Measurements from ENCODE around the gene APMAP. TPM values are rescaled to one million over a fixed set of nuclear protein-coding genes. Genes with fewer than 3 reads are reported as not detected.

The APMAP gene
- total and polyA plus RNA-seq, 3 donors from 2014 or later: 92.3 to 135 (median 105) TPM

GRCh38 chr20:24918579-24919566 is 73.7 kb downstream of the APMAP start:
- no peak overlapping the region for H3K27ac ChIP-seq
- TF ChIP-seq CTCF (IDR thresholded peaks at IDR 0.05) (no peak), POLR2A (IDR thresholded peaks at IDR 0.05) (no peak)
- intact Hi-C loops (cut with DNase I; ENCODE audit: low total_unique reads): no loop called here

GRCh38 chr20:24917797-24918578 is 74.6 kb downstream of the APMAP start:
- Histone ChIP-seq H3K4me3 (peak overlapping the region; percentile 11 to 32), H3K27ac (no peak overlapping the region), H3K9me3 (no peaks in the 10 kb centered on the region), H3K36me3 (ENCODE audit: low read depth, missing control alignments) (no peaks in the 10 kb centered on the region), H3K4me1 (peaks cover 10% of the 10 kb centered on the region), H3K27me3 (no peaks in the 10 kb centered on the region)
- WGBS, 2 donors: 8 to 29% methylated on average over 5 to 34 of the region's 34 CpGs
- intact Hi-C loops (cut with DNase I; ENCODE audit: low total_unique reads): no loop called here
- TF ChIP-seq POLR2A (IDR thresholded peaks at IDR 0.05) (no peak), CTCF (IDR thresholded peaks at IDR 0.05) (peak; percentile 83 to 97 (median 90))
- DNase-seq: peak; percentile 88

More at GRCh38 chr20:24918579-24919566, 73.7 kb downstream of the APMAP start:
- no peaks in the 10 kb centered on the region for H3K27me3 ChIP-seq
- no peaks in the 10 kb centered on the region for H3K9me3 ChIP-seq
- H3K4me3 ChIP-seq: no peak overlapping the region
- no peaks in the 10 kb centered on the region for H3K36me3 ChIP-seq (ENCODE audit: low read depth, missing control alignments)
- 32 to 34% methylated on average over 12 to 17 of the region's 17 CpGs for WGBS, 2 donors
- no peak for DNase-seq
- peaks cover 10% of the 10 kb centered on the region for H3K4me1 ChIP-seq

- peaks cover 10% of the 10 kb centered on the region for H3K4me1 ChIP-seq
- DNase-seq: no peak
- 83 to 98% methylated on average over 7 of the region's 7 CpGs for WGBS, 2 donors
- no peak overlapping the region for H3K27ac ChIP-seq
- no peak for TF ChIP-seq POLR2A (IDR thresholded peaks at IDR 0.05)
- no peak for TF ChIP-seq CTCF (IDR thresholded peaks at IDR 0.05)
- no peaks in the 10 kb centered on the region for H3K27me3 ChIP-seq
- H3K9me3 ChIP-seq: no peaks in the 10 kb centered on the region
- no peak overlapping the region for H3K4me3 ChIP-seq
- H3K36me3 ChIP-seq (ENCODE audit: low read depth, missing control alignments): no peaks in the 10 kb centered on the region
- intact Hi-C loops (cut with DNase I; ENCODE audit: low total_unique reads): no loop called here
These were observed 75.5 kb downstream of the APMAP start for GRCh38 chr20:24917056-24917455.

- no peaks in the 10 kb centered on the region for H3K9me3 ChIP-seq
These were observed 76.1 kb downstream of the APMAP start for GRCh38 chr20:24916412-24916811.

More at GRCh38 chr20:24916412-24916811, 76.1 kb downstream of the APMAP start:
- no peak for DNase-seq
- TF ChIP-seq POLR2A (IDR thresholded peaks at IDR 0.05) (no peak), CTCF (IDR thresholded peaks at IDR 0.05) (no peak)
- Histone ChIP-seq H3K36me3 (ENCODE audit: low read depth, missing control alignments) (no peaks in the 10 kb centered on the region), H3K27ac (no peak overlapping the region), H3K4me3 (no peak overlapping the region), H3K4me1 (peaks cover 10% of the 10 kb centered on the region), H3K27me3 (no peaks in the 10 kb centered on the region)
- intact Hi-C loops (cut with DNase I; ENCODE audit: low total_unique reads): no loop called here
- WGBS, 2 donors: 90 to 94% methylated on average over 1 of the region's 1 CpG

Measured in testis (tissue), 3 donors.